Upper lobe of left lung (tissue), 6 donors: ENCODE measurements around the gene SPEM1. TPM values are rescaled to one million over a fixed set of nuclear protein-coding genes. Genes with fewer than 3 reads are reported as not detected.

Source experiments
- ATAC-seq, 2 donors: fragments of 200-7000 bp; cut with Tn5 transposase; one replicate each; pipeline ENCODE4 v1.9.1; 2022; ENCODE audit warnings: mild to moderate bottlenecking in 2 of 2, moderate library complexity in 2 of 2; ENCODE audit not compliant: low FRiP score in 2 of 2
- DNase-seq, 2 donors: peaks; one replicate each; pipeline ENCODE4 v3.0.0-alpha.2; 2019 to 2020
- H3K27ac ChIP-seq, 4 donors: fragments of 200-600 bp; sonication (generic); one replicate each; pipeline ENCODE4 v1.5.1; 2016 to 2019
- H3K27me3 ChIP-seq, 4 donors: fragments of 200-600 bp; sonication (generic); one replicate each; pipeline ENCODE4 v1.5.1; 2017 to 2019
- H3K36me3 ChIP-seq, 4 donors: fragments of 200-600 bp; sonication (generic); one replicate each; pipeline ENCODE4 v1.5.1; 2016 to 2019
- H3K4me1 ChIP-seq, 4 donors: fragments of 200-600 bp; sonication (generic); one replicate each; pipeline ENCODE4 v1.5.1; 2018 to 2019
- H3K4me3 ChIP-seq, 4 donors: fragments of 200-600 bp; sonication (generic); one replicate each; pipeline ENCODE4 v1.5.1; 2017 to 2019; ENCODE audit warnings: mild to moderate bottlenecking in 2 of 4, moderate library complexity in 1 of 4
- H3K9me3 ChIP-seq, 4 donors: fragments of 200-600 bp; sonication (generic); one replicate each; pipeline ENCODE4 v1.5.1; 2018 to 2019
- CTCF ChIP-seq, 6 experiments: fragments of 450-650 bp in 4 of 6; fragments of 200-600 bp in 2 of 6; sonication (generic) in 2 of 6; IDR thresholded peaks; one replicate each; pipeline ENCODE4 v1.5.1; 2016 to 2019; ENCODE audit warnings: antibody characterized with exemption in 6 of 6
- EP300 ChIP-seq, 4 donors: sonication (generic); formaldehyde crosslinking; IDR thresholded peaks; one replicate each; pipeline ENCODE4 v1.5.1; 2017; ENCODE audit warnings: antibody characterized with exemption in 4 of 4, control low read depth in 2 of 4
- POLR2A ChIP-seq, 4 donors: fragments of 450-650 bp; IDR thresholded peaks; one replicate each; pipeline ENCODE4 v1.5.1; 2016 to 2017; ENCODE audit warnings: antibody characterized with exemption in 4 of 4, mild to moderate bottlenecking in 2 of 4
- POLR2AphosphoS5 ChIP-seq, 2 donors: sonication (generic); formaldehyde crosslinking; IDR thresholded peaks; one replicate each; pipeline ENCODE4 v1.5.1; 2017; ENCODE audit warnings: antibody characterized with exemption in 2 of 2
- WGBS, 2 donors: methylation state at CpG; one replicate each; pipeline ENCODE4 v1.1.5; 2017 to 2018; 5-methylcytosine and 5-hydroxymethylcytosine counted together
- total RNA-seq, 6 donors: library from RNA; depleted of rRNA in 4 of 6; stranded (reverse); fragments of >200 nt in 4 of 6; gene quantifications; one replicate each; pipeline versions ENCODE4 v1.1.0 to v1.2.1, GENCODE V29; 2016 to 2021
- donor health status: DM: no; HTN: no; CAD: no; lungs with moderate emphysema.
- donor health status: DM: no; HTN: yes; CAD: no; lungs with severe emphysema.

Gene SPEM1
- total RNA-seq, 6 donors from 2014 or later = not detected

GRCh38 chr17:7380321-7380720 is 39.8 kb upstream of the SPEM1 start:
- Histone ChIP-seq H3K36me3 (peaks cover 0 to 6% (median 0%) of the 10 kb centered on the region in 4 donors), H3K4me1 (peaks cover 23 to 33% (median 28%) of the 10 kb centered on the region in 4 donors), H3K9me3 (no peaks in the 10 kb centered on the region), H3K27ac (peak overlapping the region; percentile 28 to 84 (median 72)), H3K4me3 (peak overlapping the region in 3 of 4 donors; percentile 50 to 60 (median 58)), H3K27me3 (peaks cover 0 to 2% (median 0%) of the 10 kb centered on the region in 4 donors)
- TF ChIP-seq POLR2A (IDR thresholded peaks at IDR 0.05) (no peak), EP300 (IDR thresholded peaks at IDR 0.05) (no peak), CTCF (IDR thresholded peaks at IDR 0.05) (no peak), POLR2AphosphoS5 (IDR thresholded peaks at IDR 0.05) (no peak)
- peak; percentile 49 to 53 for ATAC-seq
- 19 to 20% methylated on average over 1 to 5 of the region's 7 CpGs for WGBS, 2 donors
- DNase-seq = peak in 1 of 2 donors; percentile 53

- WGBS, 2 donors = 2 to 6% methylated on average over 33 to 41 of the region's 52 CpGs
- Histone ChIP-seq H3K27ac (peak within 1 kb of the TSS; percentile 54 to 84 (median 72)), H3K27me3 (peaks cover 0 to 2% (median 0%) of the 10 kb centered on the region in 4 donors), H3K9me3 (no peaks in the 10 kb centered on the region), H3K36me3 (peaks cover 0 to 6% (median 0%) of the 10 kb centered on the region in 4 donors), H3K4me1 (peaks cover 23 to 33% (median 28%) of the 10 kb centered on the region in 4 donors), H3K4me3 (peak within 1 kb of the TSS; percentile 31 to 60 (median 54))
- peak; percentile 81 to 94 for DNase-seq
- peak; percentile 58 to 65 for ATAC-seq
- TF ChIP-seq POLR2A (IDR thresholded peaks at IDR 0.05) (peak in 3 of 4 donors; percentile 35 to 70 (median 50)), POLR2AphosphoS5 (IDR thresholded peaks at IDR 0.05) (peak; percentile 24 to 80), CTCF (IDR thresholded peaks at IDR 0.05) (no peak), EP300 (IDR thresholded peaks at IDR 0.05) (no peak)
Measured at GRCh38 chr17:7380855-7381683, 39.1 kb upstream of the SPEM1 start, which contains the start of gene TNK1. TSS of gene TNK1 (plus strand) at chr17:7381089. CDS start at chr17:7382927, 1,838 bp downstream.

- 88 to 95% methylated on average over 10 of the region's 10 CpGs for WGBS, 2 donors
- ATAC-seq = no peak
Measured at GRCh38 chr17:7382901-7383300, 37.2 kb upstream of the SPEM1 start.

GRCh38 chr17:7383371-7383741 is 36.8 kb upstream of the SPEM1 start:
- ATAC-seq (peak in 1 of 2 donors; percentile 2), DNase-seq (peak in 1 of 2 donors; percentile 51)
- peaks cover 23 to 33% (median 28%) of the 10 kb centered on the region in 4 donors for H3K4me1 ChIP-seq
- peaks cover 0 to 2% (median 0%) of the 10 kb centered on the region in 4 donors for H3K27me3 ChIP-seq
- H3K4me3 ChIP-seq = peak overlapping the region in 3 of 4 donors; percentile 35 to 50 (median 46)
- TF ChIP-seq CTCF (IDR thresholded peaks at IDR 0.05) (no peak), POLR2AphosphoS5 (IDR thresholded peaks at IDR 0.05) (no peak), POLR2A (IDR thresholded peaks at IDR 0.05) (no peak), EP300 (IDR thresholded peaks at IDR 0.05) (no peak)
- WGBS, 2 donors = 83 to 90% methylated on average over 8 to 10 of the region's 11 CpGs
- H3K36me3 ChIP-seq = peaks cover 0 to 24% (median 8%) of the 10 kb centered on the region in 4 donors
- H3K27ac ChIP-seq = peak overlapping the region in 1 of 4 donors; percentile 25
- no peaks in the 10 kb centered on the region for H3K9me3 ChIP-seq

More at GRCh38 chr17:7382901-7383300, 37.2 kb upstream of the SPEM1 start:
- no peak overlapping the region for H3K4me3 ChIP-seq
- H3K27me3 ChIP-seq = peaks cover 0 to 2% (median 0%) of the 10 kb centered on the region in 4 donors
- H3K9me3 ChIP-seq = no peaks in the 10 kb centered on the region
- no peak overlapping the region for H3K27ac ChIP-seq
- TF ChIP-seq POLR2A (IDR thresholded peaks at IDR 0.05) (no peak), EP300 (IDR thresholded peaks at IDR 0.05) (no peak), POLR2AphosphoS5 (IDR thresholded peaks at IDR 0.05) (no peak), CTCF (IDR thresholded peaks at IDR 0.05) (no peak)
- DNase-seq = peak in 1 of 2 donors; percentile 52
- H3K36me3 ChIP-seq = peaks cover 0 to 20% (median 5%) of the 10 kb centered on the region in 4 donors
- peaks cover 23 to 33% (median 28%) of the 10 kb centered on the region in 4 donors for H3K4me1 ChIP-seq
